HCT116 (cell line): Measurements from ENCODE around the gene CMTM8.

Experiments
- CEBPB ChIP-seq: IDR thresholded peaks from 2 replicates; pipeline ENCODE4 v1.6.1; 2012; ENCODE audit warnings: low read depth
- CTCF ChIP-seq, 3 experiments: fragments of 200-600 bp in 1 of 3; sonication (generic) in 1 of 3; IDR thresholded peaks in 2 of 3; conservative IDR thresholded peaks in 1 of 3; 2 replicates each; pipeline ENCODE4 v1.5.1; 2012 to 2017; ENCODE audit warnings: low read depth in 2 of 3, low read length in 2 of 3, antibody characterized with exemption in 1 of 3, borderline replicate concordance in 1 of 3, control low read depth in 1 of 3, mild to moderate bottlenecking in 1 of 3, mixed read lengths in 1 of 3, mixed run types in 1 of 3, moderate library complexity in 1 of 3; ENCODE audit not compliant: insufficient read depth in 1 of 3
- SRF ChIP-seq: IDR thresholded peaks from 2 replicates; pipeline ENCODE4 v1.6.1; 2012; ENCODE audit warnings: low read depth
- TF ChIP-seq, protein P1 (sequence below): IDR thresholded peaks from 2 replicates; pipeline ENCODE4 v1.6.1; 2011; ENCODE audit warnings: mild to moderate bottlenecking, low read length, moderate library complexity; ENCODE audit not compliant: insufficient replicate concordance; ENCODE audit errors: extremely low read depth

GRCh38 chr3:32215185-32215584 is 23.3 kb upstream of the CMTM8 start:
- TF ChIP-seq CTCF (IDR thresholded peaks at IDR 0.05 in 2 of 3, conservative IDR thresholded peaks at IDR 0.05 in 1 of 3; ENCODE audit: borderline replicate concordance in 1 of 3, insufficient read depth in 1 of 3, low read depth in 2 of 3, low read length in 2 of 3) (no peak), SRF (no peak), CEBPB (no peak)
- TF ChIP-seq, protein P1, sequence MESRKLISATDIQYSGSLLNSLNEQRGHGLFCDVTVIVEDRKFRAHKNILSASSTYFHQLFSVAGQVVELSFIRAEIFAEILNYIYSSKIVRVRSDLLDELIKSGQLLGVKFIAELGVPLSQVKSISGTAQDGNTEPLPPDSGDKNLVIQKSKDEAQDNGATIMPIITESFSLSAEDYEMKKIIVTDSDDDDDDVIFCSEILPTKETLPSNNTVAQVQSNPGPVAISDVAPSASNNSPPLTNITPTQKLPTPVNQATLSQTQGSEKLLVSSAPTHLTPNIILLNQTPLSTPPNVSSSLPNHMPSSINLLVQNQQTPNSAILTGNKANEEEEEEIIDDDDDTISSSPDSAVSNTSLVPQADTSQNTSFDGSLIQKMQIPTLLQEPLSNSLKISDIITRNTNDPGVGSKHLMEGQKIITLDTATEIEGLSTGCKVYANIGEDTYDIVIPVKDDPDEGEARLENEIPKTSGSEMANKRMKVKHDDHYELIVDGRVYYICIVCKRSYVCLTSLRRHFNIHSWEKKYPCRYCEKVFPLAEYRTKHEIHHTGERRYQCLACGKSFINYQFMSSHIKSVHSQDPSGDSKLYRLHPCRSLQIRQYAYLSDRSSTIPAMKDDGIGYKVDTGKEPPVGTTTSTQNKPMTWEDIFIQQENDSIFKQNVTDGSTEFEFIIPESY: no peak
